Measurements from ENCODE around the gene FASTK.
A peak's percentile ranks its signal among the peaks of the same experiment; 100 is the strongest.

The FASTK gene

GRCh38 chr7:151065516-151065915, 15.1 kb downstream of the FASTK start:
- DNase-seq (ENCODE audit: low spot score), result no peak

GRCh38 chr7:151064993-151065392, 15.6 kb downstream of the FASTK start:
- DNase-seq (ENCODE audit: low spot score), result no peak

GRCh38 chr7:151064454-151064853, 16.2 kb downstream of the FASTK start:
- DNase-seq (ENCODE audit: low spot score), result no peak

- peak; percentile 71 for DNase-seq (ENCODE audit: low spot score)
Observed at GRCh38 chr7:151063212-151063561, 17.4 kb downstream of the FASTK start.

- DNase-seq (ENCODE audit: low spot score), result peak; percentile 99
Observed at GRCh38 chr7:151062399-151063211, 18.0 kb downstream of the FASTK start.

- DNase-seq (ENCODE audit: low spot score), result no peak
Observed at GRCh38 chr7:151062111-151062398, 18.6 kb downstream of the FASTK start.

GRCh38 chr7:151061213-151062110, 19.1 kb downstream of the FASTK start:
- no peak for DNase-seq (ENCODE audit: low spot score)

- no peak for DNase-seq (ENCODE audit: low spot score)
Observed at GRCh38 chr7:151060416-151061212, 20.0 kb downstream of the FASTK start.

- no peak for DNase-seq (ENCODE audit: low spot score)
Observed at GRCh38 chr7:151060113-151060415, 20.5 kb downstream of the FASTK start.

- peak; percentile 97 for DNase-seq (ENCODE audit: low spot score)
Observed at GRCh38 chr7:151059367-151060112, 21.1 kb downstream of the FASTK start, which contains the start of gene SLC4A2. SLC4A2 (plus strand) TSS chr7:151059589; CDS start chr7:151061988, 2,399 bp downstream.

GRCh38 chr7:151058781-151059366, 21.7 kb downstream of the FASTK start:
- DNase-seq (ENCODE audit: low spot score), result no peak

- peak; percentile 100 for DNase-seq (ENCODE audit: low spot score)
Observed at GRCh38 chr7:151057989-151058780, 22.4 kb downstream of the FASTK start.

GRCh38 chr7:151057506-151057988, 23.1 kb downstream of the FASTK start, which contains the start of gene CDK5:
CDK5 (minus strand) TSS chr7:151057897; CDS start chr7:151057848, 49 bp downstream.
- DNase-seq (ENCODE audit: low spot score), result peak; percentile 82

- DNase-seq (ENCODE audit: low spot score), result no peak
Observed at GRCh38 chr7:151056666-151057505, 23.7 kb downstream of the FASTK start.

GRCh38 chr7:151056283-151056665, 24.3 kb downstream of the FASTK start:
- DNase-seq (ENCODE audit: low spot score), result no peak

GRCh38 chr7:151053751-151054150, 26.9 kb downstream of the FASTK start:
- no peak for DNase-seq (ENCODE audit: low spot score)

- DNase-seq (ENCODE audit: low spot score), result no peak
Observed at GRCh38 chr7:151053096-151053495, 27.5 kb downstream of the FASTK start.

- DNase-seq (ENCODE audit: low spot score), result no peak
Observed at GRCh38 chr7:151051108-151051507, 29.5 kb downstream of the FASTK start.

- no peak for DNase-seq (ENCODE audit: low spot score)
Observed at GRCh38 chr7:151048911-151049463, 31.6 kb downstream of the FASTK start.

Measured in HuH-7.5 (cell line).